OCI-LY3 (cell line): ENCODE measurements around the gene KLRF2.

ENCODE experiments used
- EZH2phosphoT487 ChIP-seq: fragments of 200-600 bp; shearing (Covaris generic); IDR thresholded peaks from 2 replicates; pipeline ENCODE4 v1.6.1; 2018; ENCODE audit warnings: antibody characterized with exemption, mixed run types, low read depth
- TF ChIP-seq, protein P1 (sequence below): fragments of 200-600, 300-600 bp; sonication (generic); IDR thresholded peaks from 2 replicates; pipeline ENCODE4 v1.5.1; 2014; ENCODE audit warnings: antibody characterized with exemption, low read length, low read depth

DNA sequence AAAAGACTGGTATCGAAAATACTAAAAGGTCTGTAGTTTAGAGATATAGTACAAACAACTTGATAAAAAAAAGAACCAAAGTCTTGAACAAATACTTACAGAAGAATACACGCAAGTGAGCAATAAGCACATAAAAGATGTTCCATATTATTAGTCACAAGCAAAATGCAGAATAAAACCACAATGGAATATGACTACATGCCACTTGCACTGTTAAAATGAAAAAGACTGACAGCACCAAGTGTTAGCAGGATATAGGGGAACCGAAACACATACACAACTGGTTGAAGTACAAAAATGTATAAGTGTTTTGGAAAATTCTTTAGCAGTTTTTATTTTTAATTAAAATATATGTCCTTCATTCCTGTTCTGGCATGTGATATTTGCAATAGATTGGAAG, 47.3 kb downstream of the KLRF2 start:
- TF ChIP-seq, protein P1, sequence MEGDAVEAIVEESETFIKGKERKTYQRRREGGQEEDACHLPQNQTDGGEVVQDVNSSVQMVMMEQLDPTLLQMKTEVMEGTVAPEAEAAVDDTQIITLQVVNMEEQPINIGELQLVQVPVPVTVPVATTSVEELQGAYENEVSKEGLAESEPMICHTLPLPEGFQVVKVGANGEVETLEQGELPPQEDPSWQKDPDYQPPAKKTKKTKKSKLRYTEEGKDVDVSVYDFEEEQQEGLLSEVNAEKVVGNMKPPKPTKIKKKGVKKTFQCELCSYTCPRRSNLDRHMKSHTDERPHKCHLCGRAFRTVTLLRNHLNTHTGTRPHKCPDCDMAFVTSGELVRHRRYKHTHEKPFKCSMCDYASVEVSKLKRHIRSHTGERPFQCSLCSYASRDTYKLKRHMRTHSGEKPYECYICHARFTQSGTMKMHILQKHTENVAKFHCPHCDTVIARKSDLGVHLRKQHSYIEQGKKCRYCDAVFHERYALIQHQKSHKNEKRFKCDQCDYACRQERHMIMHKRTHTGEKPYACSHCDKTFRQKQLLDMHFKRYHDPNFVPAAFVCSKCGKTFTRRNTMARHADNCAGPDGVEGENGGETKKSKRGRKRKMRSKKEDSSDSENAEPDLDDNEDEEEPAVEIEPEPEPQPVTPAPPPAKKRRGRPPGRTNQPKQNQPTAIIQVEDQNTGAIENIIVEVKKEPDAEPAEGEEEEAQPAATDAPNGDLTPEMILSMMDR: no peak
- no peak for TF ChIP-seq EZH2phosphoT487
